NCI-H226 (cell line): ENCODE measurements around the gene GAPVD1.

Experiments
- DNase-seq: peaks from one replicate; pipeline ENCODE4 v3.0.0-alpha.2; 2015

Gene GAPVD1

GRCh38 chr9:125321496-125321895, 59.9 kb downstream of the GAPVD1 start:
- no peak for DNase-seq

- DNase-seq = no peak
Observed at GRCh38 chr9:125323615-125324014, 62.0 kb downstream of the GAPVD1 start.

GRCh38 chr9:125325826-125326225, 64.2 kb downstream of the GAPVD1 start:
- DNase-seq = peak; percentile 73

DNA sequence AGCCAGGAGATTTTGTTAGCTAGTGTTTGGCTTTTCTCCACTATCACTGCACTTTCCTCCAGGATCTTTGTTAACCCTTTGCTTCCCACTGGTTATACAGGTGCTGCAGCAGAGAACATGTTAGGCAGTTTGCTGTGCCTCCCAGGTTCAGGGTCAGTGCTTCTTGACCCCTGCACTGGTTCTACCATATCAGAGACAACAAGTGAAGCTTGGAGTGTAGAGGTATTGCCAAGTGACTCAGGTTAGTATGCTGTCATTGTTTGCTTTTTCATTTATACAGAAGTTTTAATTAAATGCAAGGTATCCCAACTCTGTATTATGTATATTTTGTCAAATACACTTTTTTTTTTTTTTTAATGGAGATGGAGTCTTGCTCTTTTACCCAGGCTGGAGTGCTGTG, 68.4 kb downstream of the GAPVD1 start:
- DNase-seq = no peak

- no peak for DNase-seq
Observed at GRCh38 chr9:125330587-125330986, 69.0 kb downstream of the GAPVD1 start.

DNA sequence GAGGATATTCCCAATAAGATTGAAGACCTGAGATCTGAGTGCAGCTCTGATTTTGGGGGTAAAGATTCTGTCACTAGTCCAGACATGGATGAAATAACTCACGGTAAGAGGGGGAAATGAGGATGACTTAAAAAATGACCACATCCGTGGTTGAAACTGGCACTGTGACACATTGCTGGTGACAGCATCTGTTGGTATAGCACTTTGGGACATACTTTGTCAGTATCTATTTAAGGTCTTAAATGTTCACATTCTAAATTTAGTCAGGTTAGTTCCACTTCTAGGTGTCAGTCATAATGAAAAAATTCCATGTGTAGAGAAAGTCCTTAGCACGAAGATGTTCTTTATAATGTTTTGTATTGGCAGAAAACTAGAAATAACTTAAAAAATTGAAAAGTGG, 70.9 kb downstream of the GAPVD1 start:
- no peak for DNase-seq

DNA sequence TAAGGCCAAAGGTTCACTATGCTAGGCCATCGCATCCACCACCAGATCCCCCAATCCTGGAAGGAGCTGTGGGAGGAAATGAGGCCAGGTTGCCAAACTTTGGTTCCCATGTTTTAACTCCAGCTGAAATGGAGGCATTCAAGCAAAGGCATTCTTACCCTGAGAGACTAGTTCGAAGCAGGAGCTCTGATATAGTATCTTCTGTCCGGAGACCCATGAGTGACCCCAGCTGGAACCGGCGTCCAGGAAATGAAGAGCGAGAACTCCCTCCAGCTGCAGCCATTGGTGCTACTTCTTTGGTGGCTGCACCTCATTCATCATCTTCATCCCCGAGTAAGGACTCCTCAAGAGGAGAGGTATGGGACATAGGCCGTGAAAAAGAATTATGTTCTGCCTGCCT, 75.6 kb downstream of the GAPVD1 start:
- DNase-seq = no peak

GRCh38 chr9:125338929-125339328, 77.3 kb downstream of the GAPVD1 start:
- no peak for DNase-seq

GRCh38 chr9:125341566-125341965, 79.9 kb downstream of the GAPVD1 start:
- DNase-seq = no peak

DNA sequence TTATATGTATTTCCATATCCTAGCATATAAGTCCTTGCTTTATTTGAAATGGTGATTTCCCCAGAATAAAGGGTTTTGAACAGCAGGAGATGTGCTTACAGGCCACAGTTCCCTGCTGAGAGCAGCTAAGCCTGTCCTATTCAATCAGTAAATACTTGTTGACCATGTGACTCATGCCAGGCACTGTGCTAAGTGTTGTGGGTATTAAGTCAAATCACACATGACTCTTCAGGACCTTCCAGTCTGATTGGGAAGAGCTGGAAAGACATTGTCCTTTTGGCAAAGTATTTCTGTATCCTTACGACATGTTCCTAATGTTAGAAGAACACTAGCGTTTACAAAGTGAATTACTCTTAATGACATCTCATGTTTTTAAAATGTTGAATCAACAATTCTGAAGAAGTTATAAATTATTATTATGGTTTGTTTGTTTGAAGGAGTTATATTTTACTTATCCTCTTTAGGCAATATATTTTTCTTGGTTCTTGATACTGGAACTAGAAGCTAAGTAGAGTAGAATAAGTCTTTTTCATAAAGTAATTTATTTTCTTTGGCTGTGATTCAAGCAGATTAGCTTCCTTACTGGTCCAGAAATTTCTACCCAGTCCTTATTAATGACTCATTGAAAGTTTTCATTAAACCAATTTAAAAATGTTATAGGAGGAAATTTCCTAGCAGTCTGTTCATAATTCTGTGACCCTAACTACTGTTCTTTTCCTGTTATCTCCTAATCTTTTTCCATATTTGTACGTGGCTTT, 82.1 kb downstream of the GAPVD1 start:
- no peak for DNase-seq

DNA sequence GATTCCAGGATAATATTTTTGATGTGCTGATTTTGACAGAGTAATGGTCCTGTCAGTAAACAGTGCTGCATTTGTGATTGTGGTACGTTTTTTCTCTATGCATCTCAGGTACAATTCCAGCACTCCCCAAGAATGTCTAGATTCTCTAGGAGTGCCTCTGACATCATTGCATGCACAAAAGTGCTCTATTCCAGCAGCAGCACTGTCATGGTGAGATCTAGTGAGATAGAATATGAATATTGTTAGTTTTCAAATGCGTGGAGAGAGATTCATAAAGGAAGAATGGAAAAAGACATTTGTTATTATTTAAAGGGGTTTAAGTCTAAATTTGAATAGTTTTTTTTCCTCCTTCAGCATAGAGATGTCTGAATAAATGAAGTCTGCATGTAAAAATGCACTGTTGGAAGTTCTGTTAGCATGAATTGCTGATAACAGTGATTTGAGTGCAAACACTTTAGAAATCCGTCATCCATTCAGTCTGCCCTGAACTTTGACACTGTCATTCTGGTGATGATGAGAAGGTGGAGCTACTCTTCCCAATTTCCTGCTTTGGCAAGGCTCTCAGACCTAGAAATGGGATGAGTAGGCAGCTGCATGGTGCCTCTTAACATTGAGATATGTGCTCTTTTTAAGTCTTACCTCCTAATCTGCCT, 84.6 kb downstream of the GAPVD1 start:
- DNase-seq = no peak

- DNase-seq = no peak
Observed at GRCh38 chr9:125355601-125356000, 94.0 kb downstream of the GAPVD1 start.

GRCh38 chr9:125356032-125356431, 94.4 kb downstream of the GAPVD1 start:
- DNase-seq = no peak

DNA sequence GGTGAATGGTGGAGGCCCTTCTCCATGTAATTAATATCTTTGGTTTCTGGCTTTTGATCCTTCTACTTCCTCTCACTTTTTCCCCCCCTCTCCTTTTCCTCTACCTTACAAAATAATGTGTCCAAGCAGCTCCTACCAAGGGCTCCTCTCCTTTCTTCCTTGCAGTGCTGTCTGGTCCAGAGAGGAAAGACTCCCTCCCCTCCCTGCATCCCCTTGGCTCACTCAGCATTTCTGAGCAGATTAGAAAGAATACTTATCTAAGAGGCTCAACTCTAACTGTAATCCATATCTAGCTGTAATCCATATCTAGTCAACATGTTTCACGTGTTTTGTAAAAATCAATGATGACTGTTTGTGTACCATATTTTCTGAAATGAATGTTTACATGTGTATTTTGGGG, 97.4 kb downstream of the GAPVD1 start:
- no peak for DNase-seq

GRCh38 chr9:125360601-125361000, 99.0 kb downstream of the GAPVD1 start:
- DNase-seq = no peak

- no peak for DNase-seq
Observed at GRCh38 chr9:125361837-125362531, 100.4 kb downstream of the GAPVD1 start.

- no peak for DNase-seq
Observed at GRCh38 chr9:125366676-125367075, 105.0 kb downstream of the GAPVD1 start.

- no peak for DNase-seq
Observed at GRCh38 chr9:125370786-125371185, 109.2 kb downstream of the GAPVD1 start.

DNA sequence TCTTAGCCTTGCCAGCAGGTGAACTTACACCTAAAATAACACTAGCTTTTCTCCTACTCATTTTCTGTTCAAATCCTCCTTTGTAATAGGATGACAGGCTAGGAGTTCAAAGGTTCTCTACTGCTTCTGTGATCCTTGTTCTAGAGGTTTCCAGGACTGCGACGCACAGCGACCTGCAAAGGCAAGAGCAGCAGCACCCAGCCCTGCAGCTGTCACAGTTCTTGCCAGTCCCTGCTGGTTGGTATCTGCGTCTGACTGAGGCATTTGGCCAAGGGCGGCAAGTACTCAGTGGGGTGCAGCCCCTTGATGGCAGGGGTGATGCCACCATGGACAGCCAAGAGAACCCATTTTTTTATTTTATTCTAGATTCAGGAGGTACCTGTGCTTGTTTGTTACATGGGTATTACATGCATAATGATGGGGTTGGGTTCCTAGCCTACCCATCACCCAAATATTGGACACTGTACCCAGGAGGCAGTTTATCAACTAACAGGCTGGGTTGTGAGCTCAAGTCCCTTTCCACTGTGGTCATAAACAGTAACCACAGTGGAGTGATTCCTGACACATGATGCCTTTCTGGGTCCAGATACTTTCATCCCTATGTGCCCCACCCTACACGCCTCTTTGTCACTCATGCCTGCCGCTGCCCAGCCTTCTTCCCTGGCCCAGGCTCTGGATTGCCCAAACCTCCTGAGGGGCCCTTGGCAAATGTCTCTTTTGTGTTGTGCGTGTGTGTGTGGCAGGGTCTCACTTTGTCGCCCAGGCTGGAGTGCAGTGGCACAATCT, 111.0 kb downstream of the GAPVD1 start:
- no peak for DNase-seq

DNA sequence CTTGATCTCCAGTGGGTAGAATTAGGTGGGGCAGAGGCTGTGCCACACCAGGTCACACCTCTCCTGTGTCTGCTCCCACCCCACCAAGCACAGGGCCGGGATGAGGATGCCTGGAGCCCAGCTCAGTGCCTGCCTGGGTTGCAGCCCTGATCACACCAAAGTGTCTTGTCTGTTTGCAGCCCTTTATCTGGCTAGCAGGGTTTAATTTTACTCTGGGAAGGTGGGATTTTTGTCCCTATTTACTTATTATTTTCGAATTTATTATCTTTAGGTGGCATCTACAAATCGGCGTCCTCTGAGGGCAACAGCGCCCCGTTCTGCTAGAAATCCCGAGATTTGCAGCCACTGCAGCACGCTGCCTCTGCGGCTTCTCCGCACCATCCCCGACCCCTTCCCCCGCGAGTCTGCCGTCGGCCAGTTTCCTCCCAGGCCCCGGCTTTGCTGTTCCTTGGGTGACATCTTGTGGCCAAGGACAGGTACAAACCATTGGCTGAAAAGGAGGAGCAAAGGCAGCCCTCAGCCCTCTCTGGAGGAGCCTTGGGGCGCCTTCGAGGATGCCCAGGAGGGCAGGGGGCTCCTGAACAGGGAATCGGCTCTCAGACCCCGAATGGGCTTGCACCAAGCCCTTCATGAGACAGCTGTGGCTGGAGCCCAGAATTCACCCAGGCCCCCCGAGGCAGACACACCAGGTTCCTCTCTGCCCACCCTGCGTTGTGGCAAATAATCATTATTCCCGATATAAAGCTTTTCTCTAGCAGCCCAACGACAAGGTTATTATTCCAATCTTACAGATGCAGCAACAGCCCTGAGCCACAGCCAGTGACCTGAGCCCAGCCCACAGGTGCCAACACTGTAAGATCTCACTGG, 113.0 kb downstream of the GAPVD1 start:
- DNase-seq = peak; percentile 40

DNA sequence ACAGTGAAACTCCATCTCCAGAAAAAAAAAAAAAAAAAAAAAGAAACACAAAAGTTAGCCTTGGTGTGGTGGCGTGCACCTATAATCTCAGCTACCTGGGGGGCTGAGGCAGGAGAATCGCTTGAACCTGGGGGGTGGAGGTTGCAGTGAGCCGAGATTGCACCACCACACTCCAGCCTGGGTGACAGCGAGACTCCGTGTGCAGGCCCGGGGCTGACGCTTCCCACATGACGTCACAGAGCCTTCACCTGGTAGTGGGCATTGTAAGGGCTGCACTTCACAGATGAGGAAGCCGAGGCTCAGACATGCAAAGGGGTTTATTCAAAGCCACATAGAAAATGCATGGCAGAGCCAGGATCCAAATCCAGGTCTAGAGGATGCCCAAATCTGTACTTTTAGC, 114.2 kb downstream of the GAPVD1 start:
- no peak for DNase-seq
